Fibroblast of skin of left quadriceps (primary cell): ENCODE results near the gene DIPK1A.

Experiments
- DNase-seq, 2 experiments: peaks; one replicate each; pipeline ENCODE4 v3.0.0-alpha.2; 2013; ENCODE audit warnings: low read depth in 2 of 2

The DIPK1A gene

GRCh38 chr1:92961131-92961895 is at the start of gene DIPK1A:
TSS of gene DIPK1A (minus strand) at chr1:92961462. CDS start at chr1:92961429, 33 bp downstream.
- DNase-seq = peak in 1 of 2 experiments; percentile 42

- DNase-seq = no peak
Measured at GRCh38 chr1:93007941-93008577, 46.8 kb upstream of the DIPK1A start.

GRCh38 chr1:93005252-93005598 is 44.0 kb upstream of the DIPK1A start:
- no peak for DNase-seq

GRCh38 chr1:93004566-93005251 is 43.4 kb upstream of the DIPK1A start:
- DNase-seq = no peak

GRCh38 chr1:93003981-93004380 is 42.7 kb upstream of the DIPK1A start:
- DNase-seq = no peak

GRCh38 chr1:93002781-93003180 is 41.5 kb upstream of the DIPK1A start:
- no peak for DNase-seq

- DNase-seq = no peak
Measured at GRCh38 chr1:93001893-93002292, 40.6 kb upstream of the DIPK1A start.

GRCh38 chr1:93000751-93001175 is 39.5 kb upstream of the DIPK1A start:
- DNase-seq = no peak

- no peak for DNase-seq
Measured at GRCh38 chr1:93000291-93000690, 39.0 kb upstream of the DIPK1A start.

- no peak for DNase-seq
Measured at GRCh38 chr1:92998821-92999220, 37.6 kb upstream of the DIPK1A start.

- no peak for DNase-seq
Measured at GRCh38 chr1:92995441-92996430, 34.5 kb upstream of the DIPK1A start.

GRCh38 chr1:92994105-92994712 is 32.9 kb upstream of the DIPK1A start:
- peak; percentile 64 to 66 for DNase-seq

- no peak for DNase-seq
Measured at GRCh38 chr1:92993581-92993980, 32.3 kb upstream of the DIPK1A start.

- no peak for DNase-seq
Measured at GRCh38 chr1:92992877-92993276, 31.6 kb upstream of the DIPK1A start.

GRCh38 chr1:92992054-92992453 is 30.8 kb upstream of the DIPK1A start:
- no peak for DNase-seq

GRCh38 chr1:92990828-92991227 is 29.6 kb upstream of the DIPK1A start:
- DNase-seq = no peak

- DNase-seq = no peak
Measured at GRCh38 chr1:92989936-92990583, 28.8 kb upstream of the DIPK1A start.

GRCh38 chr1:92989253-92989652 is 28.0 kb upstream of the DIPK1A start:
- DNase-seq = no peak

- no peak for DNase-seq
Measured at GRCh38 chr1:92987462-92987861, 26.2 kb upstream of the DIPK1A start.

- DNase-seq = no peak
Measured at GRCh38 chr1:92985101-92985500, 23.8 kb upstream of the DIPK1A start.
